Endothelial cell of umbilical vein (primary cell): ENCODE results near the gene VIPR2.

ENCODE experiments used
- EZH2 ChIP-seq: IDR thresholded peaks from 2 replicates; pipeline ENCODE4 v1.6.1; 2012; ENCODE audit warnings: borderline replicate concordance, low read depth, mild to moderate bottlenecking, moderate library complexity, low read length, inconsistent platforms; ENCODE audit not compliant: severe bottlenecking
- GATA2 ChIP-seq: IDR thresholded peaks from 2 replicates; pipeline ENCODE4 v1.7.0; 2011; ENCODE audit warnings: low read depth, mild to moderate bottlenecking, moderate library complexity, mixed read lengths, low read length; ENCODE audit not compliant: insufficient read length, insufficient read depth
- MYC ChIP-seq: IDR thresholded peaks from one replicate; pipeline ENCODE4 v1.6.1; 2011; ENCODE audit warnings: mild to moderate bottlenecking, low read depth, low read length
- POLR2A ChIP-seq: IDR thresholded peaks from 2 replicates; pipeline ENCODE4 v1.6.1; 2012; ENCODE audit warnings: low read depth, mild to moderate bottlenecking, control low read depth, low read length
- TF ChIP-seq, protein P1 (sequence below), 2 donors: IDR thresholded peaks; 1 replicate in 1 of 2; 2 replicates in 1 of 2; pipeline ENCODE4 v1.5.1; 2011; ENCODE audit warnings: low read length in 2 of 2, mild to moderate bottlenecking in 2 of 2, moderate library complexity in 2 of 2, control low read depth in 1 of 2, inconsistent platforms in 1 of 2, low read depth in 1 of 2; ENCODE audit not compliant: insufficient read depth in 1 of 2; ENCODE audit errors: extremely low read depth in 1 of 2
- TF ChIP-seq, protein P2 (sequence below): IDR thresholded peaks from 2 replicates; pipeline ENCODE4 v1.6.1; 2011; ENCODE audit not compliant: insufficient read depth, insufficient read length

DNA sequence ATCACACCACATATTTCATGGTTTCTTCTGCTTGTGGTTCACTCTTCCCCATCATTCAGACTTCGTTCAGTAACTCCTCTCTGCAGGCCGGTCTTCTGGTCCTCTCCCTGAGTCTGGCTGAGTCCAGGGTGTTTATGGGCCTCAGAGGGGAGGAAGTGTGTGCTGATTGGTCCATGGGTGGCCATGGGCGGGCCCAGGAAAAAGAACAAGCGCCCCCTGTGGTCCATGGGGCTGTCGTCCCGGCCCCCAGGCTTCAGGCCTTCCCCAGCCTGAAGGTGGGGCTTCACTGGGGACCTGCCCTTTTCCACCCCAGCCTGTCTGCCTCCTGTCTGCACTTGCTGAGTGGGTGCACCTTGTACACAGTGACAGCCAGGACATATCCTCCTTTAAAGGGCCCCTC, 123.7 kb downstream of the VIPR2 start:
- TF ChIP-seq, protein P1, sequence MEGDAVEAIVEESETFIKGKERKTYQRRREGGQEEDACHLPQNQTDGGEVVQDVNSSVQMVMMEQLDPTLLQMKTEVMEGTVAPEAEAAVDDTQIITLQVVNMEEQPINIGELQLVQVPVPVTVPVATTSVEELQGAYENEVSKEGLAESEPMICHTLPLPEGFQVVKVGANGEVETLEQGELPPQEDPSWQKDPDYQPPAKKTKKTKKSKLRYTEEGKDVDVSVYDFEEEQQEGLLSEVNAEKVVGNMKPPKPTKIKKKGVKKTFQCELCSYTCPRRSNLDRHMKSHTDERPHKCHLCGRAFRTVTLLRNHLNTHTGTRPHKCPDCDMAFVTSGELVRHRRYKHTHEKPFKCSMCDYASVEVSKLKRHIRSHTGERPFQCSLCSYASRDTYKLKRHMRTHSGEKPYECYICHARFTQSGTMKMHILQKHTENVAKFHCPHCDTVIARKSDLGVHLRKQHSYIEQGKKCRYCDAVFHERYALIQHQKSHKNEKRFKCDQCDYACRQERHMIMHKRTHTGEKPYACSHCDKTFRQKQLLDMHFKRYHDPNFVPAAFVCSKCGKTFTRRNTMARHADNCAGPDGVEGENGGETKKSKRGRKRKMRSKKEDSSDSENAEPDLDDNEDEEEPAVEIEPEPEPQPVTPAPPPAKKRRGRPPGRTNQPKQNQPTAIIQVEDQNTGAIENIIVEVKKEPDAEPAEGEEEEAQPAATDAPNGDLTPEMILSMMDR (IDR thresholded peaks at IDR 0.05; ENCODE audit: extremely low read depth in 1 of 2, insufficient read depth in 1 of 2, low read depth in 1 of 2, low read length in 2 of 2), result no peak
- TF ChIP-seq POLR2A (no peak), MYC (no peak), EZH2 (no peak), GATA2 (no peak)
- TF ChIP-seq, protein P2, sequence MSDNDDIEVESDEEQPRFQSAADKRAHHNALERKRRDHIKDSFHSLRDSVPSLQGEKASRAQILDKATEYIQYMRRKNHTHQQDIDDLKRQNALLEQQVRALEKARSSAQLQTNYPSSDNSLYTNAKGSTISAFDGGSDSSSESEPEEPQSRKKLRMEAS, result no peak
